HG02763 (cell line): Measurements from ENCODE around the gene ACADVL.
"Not testable (repeated sequence)": the region's sequence is repeated elsewhere in the genome, so short reads cannot be mapped to it uniquely, and the experiment has no call there.

Source experiments
- ATAC-seq: cut with Tn5 transposase; IDR thresholded peaks from one replicate; pipeline ENCODE4 v1.9.1; 2021; ENCODE audit warnings: mild to moderate bottlenecking, moderate library complexity; ENCODE audit not compliant: unreplicated experiment

ACADVL gene

GRCh38 chr17:7234083-7234951 is 14.6 kb downstream of the ACADVL start, which contains the start of gene DVL2:
TSS of gene DVL2 (minus strand) at chr17:7234517. CDS start at chr17:7234262, 255 bp downstream.
- peak; percentile 47 for ATAC-seq

DNA sequence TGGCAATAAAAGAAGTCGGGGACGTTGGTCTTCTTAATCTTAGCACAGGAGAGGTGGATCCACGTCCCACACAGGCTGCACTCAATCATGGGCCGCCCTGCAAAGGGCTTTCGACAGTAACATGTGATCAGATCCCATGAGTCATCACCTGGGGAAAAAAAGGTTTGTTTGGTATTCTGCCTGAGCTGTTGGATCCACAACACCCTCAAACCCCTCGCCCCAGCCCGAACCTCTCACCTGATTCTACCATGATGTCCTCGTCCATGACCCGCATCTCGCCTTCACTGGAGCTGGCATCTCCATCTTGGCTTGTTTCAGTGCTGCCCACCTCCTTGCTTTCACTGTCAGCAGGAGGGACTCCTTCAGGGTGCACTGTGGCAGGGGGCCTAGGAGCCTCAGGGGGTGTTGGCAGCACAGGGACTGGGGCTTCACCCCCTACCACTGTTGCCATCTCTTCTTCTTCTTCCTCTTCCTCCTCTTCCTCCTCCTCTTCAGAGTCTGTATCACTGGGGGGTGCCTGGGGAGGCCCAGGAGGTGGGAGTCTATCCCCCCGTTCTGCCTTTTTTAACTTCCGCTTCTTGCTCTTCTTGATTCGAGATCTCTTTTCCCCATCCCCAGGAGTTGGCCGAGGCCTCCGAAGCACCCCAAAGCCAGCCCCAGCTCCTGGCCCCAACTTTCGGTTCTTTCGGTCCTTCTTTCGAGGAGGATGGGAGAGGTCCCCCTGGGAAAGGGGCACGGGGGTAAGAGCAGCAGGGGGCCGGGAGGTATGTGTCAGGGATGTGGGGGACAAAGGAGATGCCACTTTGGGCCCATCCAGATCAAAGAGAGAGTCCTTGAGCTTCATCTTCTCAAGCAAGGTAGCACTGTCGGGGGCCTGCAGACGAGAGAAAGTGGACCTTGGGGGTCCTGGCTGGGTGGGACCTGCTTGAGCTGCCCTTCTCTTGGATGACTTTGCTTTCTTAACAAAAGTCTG is 16.2 kb downstream of the ACADVL start:
- no peak for ATAC-seq

GRCh38 chr17:7236808-7237207 is 17.1 kb downstream of the ACADVL start:
- ATAC-seq: no peak

GRCh38 chr17:7237266-7237760 is 17.6 kb downstream of the ACADVL start:
- no peak for ATAC-seq

- no peak for ATAC-seq
Measured at GRCh38 chr17:7237761-7238419, 18.2 kb downstream of the ACADVL start.

GRCh38 chr17:7238420-7239090 is 18.8 kb downstream of the ACADVL start:
- no peak for ATAC-seq

- ATAC-seq: peak; percentile 51
Measured at GRCh38 chr17:7239091-7240027, 19.6 kb downstream of the ACADVL start, which contains the start of gene PHF23. TSS of gene PHF23 (minus strand) at chr17:7239457. CDS start at chr17:7239279, 178 bp downstream.

- no peak for ATAC-seq
Measured at GRCh38 chr17:7240375-7240774, 20.6 kb downstream of the ACADVL start.

DNA sequence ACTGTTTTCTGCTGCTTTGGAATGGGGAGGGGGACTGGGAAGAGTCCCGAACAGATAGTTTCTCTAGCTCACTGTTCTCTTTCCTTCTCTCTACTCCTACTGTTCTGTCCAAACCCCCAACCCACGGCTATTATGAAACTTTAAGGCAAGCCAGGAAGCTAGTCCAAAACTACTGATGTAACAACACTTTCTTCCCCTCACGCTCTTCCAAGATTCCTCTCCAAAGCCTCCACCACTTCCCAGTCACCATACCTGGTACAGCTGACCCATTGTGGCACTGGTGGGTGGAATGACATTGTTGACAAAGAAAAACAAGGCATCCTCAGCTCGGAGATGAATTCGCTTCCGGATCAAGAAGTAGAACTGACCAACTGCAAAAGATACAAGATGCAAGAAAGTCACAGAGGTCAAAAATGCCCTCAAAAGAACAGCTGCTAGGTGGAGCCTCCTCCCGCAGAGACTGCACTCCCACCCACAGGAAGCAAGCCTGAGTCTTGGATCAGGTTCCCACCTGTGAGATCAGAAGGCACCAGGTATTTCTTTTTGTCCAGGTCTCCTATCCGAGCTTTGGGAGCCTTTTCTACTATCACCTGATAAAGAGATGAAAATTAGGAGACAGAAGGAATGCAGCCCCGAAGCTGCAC is 21.5 kb downstream of the ACADVL start:
- ATAC-seq: no peak

DNA sequence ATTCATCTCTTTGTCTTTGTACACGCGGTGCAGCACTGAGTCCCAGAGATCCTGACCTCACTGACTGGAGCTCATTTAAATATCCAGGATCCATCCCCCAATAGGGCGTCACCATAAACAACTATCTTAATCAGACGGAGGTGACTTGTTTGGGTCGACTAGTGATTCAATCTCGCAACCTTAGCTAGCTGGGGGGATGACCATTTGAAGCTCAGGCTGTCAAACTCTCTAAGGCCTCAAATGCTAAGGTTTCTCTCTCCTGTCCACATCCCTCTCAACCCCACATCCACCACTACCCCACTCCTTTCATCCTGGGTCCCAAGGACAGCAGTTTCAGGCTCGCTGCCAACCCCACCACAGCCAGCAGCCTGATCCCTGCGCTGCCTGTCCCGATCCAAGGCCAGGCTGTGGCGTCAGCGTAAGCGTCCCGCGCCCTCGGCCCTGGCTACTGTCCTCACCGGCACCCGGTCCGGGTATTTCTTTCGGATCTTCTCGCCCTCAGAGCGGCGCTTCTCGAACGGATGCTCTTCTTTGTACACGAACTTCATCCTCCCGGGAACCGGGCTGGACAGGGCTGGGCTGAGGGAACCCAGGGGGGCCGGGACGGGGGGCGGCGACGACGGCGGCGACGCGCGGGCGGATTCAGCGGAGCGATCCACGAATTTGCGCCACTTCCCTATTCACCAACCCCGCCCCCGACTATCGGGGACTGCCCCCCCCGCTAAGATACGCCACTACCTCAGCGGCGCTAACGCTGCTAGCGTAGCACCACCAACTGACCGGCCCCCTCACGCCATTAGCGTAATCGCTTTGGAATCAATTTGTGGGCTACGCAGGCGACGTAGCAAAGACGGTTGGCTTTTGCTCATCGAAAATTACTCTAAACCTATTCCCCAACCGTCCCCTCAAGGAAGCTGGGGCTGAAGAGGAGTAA is 22.3 kb downstream of the ACADVL start, which contains the start of gene GABARAP:
TSS of gene GABARAP (minus strand) at position 667 of the 934 bp plus-strand sequence. CDS start at position 548, 119 bp downstream.
- peak; percentile 31 for ATAC-seq

DNA sequence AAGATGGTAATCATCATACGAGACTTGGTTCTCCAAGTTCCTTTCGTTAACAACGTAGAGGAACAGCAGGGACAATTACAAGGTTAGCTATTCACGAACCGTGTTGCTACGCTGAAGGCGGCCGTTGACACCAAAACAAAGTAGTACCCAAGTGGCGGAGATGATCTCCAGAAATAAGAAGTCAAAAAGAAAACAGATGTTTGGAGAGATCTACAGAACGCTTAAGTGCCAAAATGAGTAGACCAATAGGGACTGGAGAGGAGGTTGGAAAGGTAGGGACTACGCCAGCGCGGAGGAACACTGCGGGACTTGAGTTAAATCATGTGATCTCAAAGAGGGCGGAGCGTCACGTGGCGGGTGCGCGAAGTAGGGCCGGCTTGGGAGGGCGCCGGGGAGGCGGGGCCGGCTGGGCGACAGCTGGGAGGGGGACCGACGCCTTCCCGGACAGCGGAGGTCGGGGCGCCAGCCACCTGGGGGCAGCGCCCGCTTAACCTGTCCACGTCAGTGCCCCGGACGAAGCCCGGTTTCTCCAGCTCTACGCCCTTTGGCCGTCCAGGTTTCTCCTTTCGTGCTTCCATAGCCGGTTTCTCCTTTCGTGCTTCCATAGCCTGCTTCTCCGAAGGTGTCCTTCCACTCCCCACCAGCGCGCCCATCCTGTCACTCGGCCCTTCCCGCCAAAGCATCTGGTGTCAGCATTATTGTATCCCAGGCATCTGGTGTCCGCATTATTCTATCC is 23.1 kb downstream of the ACADVL start:
- ATAC-seq: peak; percentile 40

DNA sequence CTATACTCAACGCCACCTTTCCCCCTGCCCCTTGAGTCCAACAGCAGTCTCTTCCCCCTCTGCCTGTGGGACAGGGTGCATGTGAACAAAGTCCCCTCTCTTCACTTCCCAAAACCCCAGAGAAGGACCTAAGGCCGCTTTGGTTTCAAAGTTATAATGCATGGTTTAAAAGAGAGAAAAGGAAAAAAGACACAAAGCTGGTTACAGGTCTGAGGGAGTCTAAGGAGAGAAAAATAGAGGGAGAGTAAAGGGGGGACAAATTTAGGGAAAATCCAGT is 23.7 kb downstream of the ACADVL start:
- ATAC-seq: no peak

DNA sequence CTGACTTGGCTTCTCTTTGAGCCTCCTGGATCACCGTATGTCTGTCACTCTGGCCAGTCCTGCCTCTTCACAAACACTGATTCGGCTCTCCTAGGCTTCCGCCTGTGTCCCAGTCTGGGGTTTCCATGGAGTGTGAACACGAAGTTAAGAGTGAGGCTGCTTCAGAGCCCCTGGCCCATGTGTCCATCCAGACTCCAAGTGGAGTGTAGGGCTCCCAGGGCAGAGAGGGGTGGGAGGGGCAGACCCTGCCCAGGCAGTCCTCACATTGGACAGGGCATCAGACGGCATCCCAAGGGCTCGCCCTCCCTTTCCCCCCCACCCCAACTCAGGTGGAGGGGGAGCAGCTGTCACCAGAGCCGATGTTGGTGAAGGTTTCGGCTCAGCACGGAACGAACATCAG is 24.1 kb downstream of the ACADVL start:
- not testable (repeated sequence) for ATAC-seq

DNA sequence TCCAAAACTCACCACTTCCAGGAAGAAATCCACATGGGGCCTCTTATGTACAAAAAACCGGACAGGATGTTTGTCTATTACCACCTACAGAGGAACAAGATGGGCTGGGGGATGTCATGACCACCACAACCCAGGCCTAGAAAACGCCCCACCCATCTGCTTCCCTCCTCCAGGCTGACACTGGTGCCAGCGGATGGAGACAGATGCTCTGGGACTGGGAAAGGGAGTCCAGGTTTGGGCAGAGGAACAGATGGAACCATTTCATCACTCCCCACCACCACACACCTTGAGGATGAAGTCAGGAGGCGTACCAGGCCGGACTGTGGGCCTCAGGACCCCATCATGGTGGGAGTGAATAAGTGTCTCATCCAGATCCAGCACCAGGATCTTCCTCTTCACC is 27.0 kb downstream of the ACADVL start:
- ATAC-seq: no peak

DNA sequence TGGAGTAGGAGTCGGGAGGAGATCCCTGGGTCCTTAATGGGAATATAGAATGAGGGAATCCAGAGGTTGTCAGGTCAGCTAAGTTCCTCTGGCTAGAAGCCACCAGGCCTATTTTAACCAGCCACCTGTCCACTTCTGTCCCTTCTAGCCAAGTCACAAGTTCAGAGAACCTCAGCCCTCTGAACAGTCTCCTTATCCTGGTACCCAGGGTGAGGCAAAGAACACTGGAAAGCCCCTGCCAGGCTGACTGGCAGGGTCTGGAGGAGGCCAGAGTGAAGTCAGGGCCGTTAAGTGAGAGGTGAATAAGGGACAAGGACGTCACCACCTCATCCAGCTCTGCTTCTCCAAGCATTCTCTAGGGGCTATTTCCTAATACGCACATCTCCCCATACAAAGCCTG is 29.1 kb downstream of the ACADVL start:
- no peak for ATAC-seq

GRCh38 chr17:7249214-7249613 is 29.5 kb downstream of the ACADVL start:
- no peak for ATAC-seq

- no peak for ATAC-seq
Measured at GRCh38 chr17:7249830-7250229, 30.1 kb downstream of the ACADVL start.
